Measurements from ENCODE around the gene PAQR5.
"Not testable (repeated sequence)": the region's sequence is repeated elsewhere in the genome, so short reads cannot be mapped to it uniquely, and the experiment has no call there.

PAQR5 gene

DNA sequence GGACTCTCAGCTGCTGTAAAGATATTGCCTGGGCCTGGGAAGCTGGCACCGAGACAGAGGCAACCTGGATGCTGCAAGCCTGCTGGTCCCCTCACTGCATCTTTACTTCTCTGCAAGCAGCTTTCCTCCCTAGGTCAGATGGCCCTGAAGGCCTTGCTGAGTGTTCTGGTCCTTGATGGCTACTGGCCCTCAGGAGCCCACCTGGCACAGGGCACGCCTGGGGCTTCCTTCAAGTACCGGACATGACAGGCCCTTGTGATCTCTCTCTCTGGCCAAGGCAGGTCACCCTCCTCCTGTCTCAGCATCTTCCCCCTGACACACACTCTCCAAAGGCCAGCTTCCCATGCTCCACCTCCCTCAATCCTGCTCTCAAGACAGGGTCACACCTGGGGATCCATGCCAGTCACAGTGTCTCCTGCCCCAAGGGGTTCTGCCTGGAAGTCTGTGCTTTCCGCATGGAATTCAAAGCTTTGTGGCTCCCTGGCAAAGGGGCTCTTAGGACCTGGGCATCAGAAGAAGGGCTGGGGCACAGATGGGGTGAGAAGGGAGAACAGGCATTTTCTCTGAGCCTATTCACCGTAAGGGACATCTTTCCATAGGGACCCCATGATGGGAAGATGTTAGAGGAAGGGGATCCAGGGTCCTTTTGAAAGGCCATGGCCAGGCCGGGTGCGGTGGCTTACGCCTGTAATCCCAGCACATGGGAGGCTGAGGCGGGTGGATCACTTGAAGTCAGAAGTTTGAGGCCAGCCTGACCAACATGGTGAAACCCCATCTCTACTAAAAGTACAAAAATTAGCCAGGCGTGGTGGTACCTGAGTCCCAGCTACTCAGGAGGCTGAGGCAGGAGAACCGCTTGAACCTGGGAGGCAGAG is 4.7 kb upstream of the PAQR5 start:
- DNase-seq (ENCODE audit: low spot score) = no peak

DNA sequence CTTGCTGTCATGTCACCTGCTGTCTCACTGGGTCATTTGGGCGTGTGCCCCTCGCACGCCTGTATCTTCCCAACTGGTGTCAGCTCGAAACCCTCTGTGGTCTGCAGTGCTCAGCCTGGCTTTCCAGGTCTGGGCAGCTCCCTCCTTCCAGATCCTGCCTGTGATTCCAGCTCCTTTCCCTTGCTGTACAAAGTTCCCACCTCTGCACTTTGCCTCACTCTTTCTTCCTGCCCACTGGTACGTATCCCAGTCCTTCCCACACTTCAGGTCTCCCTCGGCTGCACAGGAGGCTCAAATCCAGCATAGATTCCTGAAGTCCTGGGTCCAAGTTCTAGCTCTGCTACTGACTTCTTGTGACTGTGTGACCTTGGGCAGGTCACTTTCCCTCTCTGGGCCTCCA is 2.1 kb upstream of the PAQR5 start:
- no peak for DNase-seq (ENCODE audit: low spot score)

- no peak for DNase-seq (ENCODE audit: low spot score)
Measured at GRCh38 chr15:69297642-69298353, 914 bp upstream of the PAQR5 start.

GRCh38 chr15:69298354-69298696 is 387 bp upstream of the PAQR5 start:
- DNase-seq (ENCODE audit: low spot score) = no peak

GRCh38 chr15:69299451-69299886 is 757 bp downstream of the PAQR5 start:
- DNase-seq (ENCODE audit: low spot score) = no peak

DNA sequence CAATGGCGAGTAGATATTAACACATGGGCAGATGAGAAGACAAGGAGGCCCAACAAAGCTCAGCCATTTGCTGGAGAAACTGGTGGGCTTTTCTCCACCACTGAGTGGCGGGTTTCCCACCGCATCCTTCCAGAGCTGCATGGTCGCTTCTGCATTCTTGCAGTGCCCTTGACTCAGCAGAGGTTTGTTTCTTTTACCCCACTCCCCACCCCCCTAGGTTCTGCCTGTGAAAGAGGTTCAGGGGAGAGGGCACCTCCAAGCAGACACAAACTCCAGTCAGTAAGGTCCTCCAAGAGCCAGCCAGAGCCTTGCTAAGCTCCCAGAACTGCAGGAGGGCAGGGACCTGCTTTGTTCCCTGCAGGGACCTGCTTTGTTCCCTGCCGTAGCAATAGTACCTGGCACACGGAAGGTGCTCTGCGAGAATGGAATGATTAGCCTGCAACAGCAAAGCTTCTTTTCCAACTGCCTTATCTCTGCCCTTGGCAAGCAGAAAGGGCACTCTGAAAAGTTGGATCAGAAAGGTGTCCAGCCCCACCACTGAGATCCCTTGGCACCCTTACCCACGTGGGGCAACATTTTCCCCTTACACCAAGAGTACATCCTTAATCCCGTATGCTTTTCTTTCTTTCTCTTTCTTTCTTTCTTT is 1.4 kb downstream of the PAQR5 start:
- peak; percentile 3 for DNase-seq (ENCODE audit: low spot score)

DNA sequence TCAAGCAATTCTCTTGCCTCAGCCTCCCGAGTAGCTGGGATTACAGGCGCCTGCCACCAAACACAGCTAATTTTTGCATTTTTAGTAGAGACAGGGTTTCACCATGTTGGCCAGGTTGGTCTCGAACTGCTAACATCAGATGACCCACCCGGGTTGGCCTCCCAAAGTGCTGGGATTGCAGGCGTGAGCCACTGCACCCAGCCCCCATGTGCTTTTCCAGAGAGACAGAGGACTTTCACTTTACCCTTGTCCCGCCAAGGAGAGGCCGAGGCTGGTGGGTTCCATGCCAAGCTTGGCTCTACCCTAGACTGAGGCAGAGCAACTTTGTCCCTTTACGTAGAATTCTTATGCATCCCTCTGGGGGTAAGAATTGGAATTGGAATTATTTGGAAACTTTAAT is 2.4 kb downstream of the PAQR5 start:
- not testable (repeated sequence) for DNase-seq (ENCODE audit: low spot score)

- not testable (repeated sequence) for DNase-seq (ENCODE audit: low spot score)
Measured at GRCh38 chr15:69302087-69302486, 3.4 kb downstream of the PAQR5 start.

- no peak for DNase-seq (ENCODE audit: low spot score)
Measured at GRCh38 chr15:69302929-69303328, 4.2 kb downstream of the PAQR5 start.

DNA sequence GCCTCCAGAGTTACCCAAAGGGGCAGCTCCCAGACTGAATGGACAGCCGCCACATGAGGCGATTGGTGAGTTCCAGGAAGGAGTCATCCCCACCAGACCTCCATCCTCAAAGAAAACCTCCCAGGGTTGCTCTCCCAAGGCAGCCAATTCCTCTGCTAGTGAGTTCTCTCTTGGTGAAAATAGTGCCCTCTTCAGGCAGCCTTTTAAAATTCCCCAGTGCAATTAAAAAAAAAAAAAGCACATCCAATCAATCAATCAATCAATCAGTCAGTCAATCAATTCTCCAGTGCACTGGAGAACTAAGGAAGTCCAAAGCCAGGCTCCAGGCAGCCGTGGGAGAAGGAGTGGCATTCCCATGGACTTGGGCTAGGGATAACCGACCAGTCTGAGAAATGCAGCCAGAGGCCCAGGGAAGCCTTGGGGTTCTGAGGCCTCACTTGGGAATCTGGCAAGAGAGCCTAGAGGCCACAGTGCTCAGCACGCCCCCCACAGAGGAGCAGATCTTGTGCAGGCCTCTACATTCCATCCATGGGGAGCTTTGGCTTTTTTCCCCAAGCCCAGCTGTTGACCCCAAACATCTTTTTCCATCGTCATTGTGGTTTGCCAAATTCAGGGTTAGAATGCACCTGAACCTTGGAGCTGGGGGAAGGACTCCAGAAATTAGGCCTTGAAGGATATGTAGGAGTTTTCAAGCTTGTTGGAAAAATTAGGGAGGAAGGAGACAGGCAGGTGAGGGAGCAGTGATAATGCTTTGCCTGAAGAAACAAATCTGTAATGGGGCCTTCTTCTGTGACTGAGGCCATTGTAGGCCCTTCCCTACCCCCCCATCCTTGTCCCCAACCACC is 4.8 kb downstream of the PAQR5 start:
- DNase-seq (ENCODE audit: low spot score) = peak; percentile 12

DNA sequence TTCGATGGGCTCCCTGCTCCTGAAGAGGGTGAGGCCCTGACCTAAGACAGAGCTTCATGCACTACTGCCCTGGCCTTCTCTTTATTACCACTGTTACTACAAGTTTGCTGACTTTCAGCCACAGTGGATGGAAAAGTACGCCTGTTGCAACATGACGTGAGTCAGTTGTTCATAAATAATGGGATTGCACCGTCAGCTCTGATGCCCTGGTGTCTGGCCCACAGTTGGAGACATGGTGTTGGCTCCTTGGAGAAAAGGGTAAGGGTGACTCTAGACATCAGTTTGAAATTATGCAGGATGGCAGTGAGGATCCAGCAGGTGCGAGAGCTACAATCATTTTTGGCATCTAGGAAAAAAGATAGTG is 5.5 kb downstream of the PAQR5 start:
- DNase-seq (ENCODE audit: low spot score) = no peak

- DNase-seq (ENCODE audit: low spot score) = no peak
Measured at GRCh38 chr15:69305204-69305931, 6.7 kb downstream of the PAQR5 start.

- DNase-seq (ENCODE audit: low spot score) = no peak
Measured at GRCh38 chr15:69305933-69306568, 7.3 kb downstream of the PAQR5 start.

- DNase-seq (ENCODE audit: low spot score) = no peak
Measured at GRCh38 chr15:69307939-69308338, 9.2 kb downstream of the PAQR5 start.

- DNase-seq (ENCODE audit: low spot score) = no peak
Measured at GRCh38 chr15:69308949-69309348, 10.2 kb downstream of the PAQR5 start.

- no peak for DNase-seq (ENCODE audit: low spot score)
Measured at GRCh38 chr15:69311319-69311721, 12.6 kb downstream of the PAQR5 start.

- DNase-seq (ENCODE audit: low spot score) = no peak
Measured at GRCh38 chr15:69313432-69314000, 14.8 kb downstream of the PAQR5 start.

- DNase-seq (ENCODE audit: low spot score) = no peak
Measured at GRCh38 chr15:69314131-69314530, 15.4 kb downstream of the PAQR5 start.

DNA sequence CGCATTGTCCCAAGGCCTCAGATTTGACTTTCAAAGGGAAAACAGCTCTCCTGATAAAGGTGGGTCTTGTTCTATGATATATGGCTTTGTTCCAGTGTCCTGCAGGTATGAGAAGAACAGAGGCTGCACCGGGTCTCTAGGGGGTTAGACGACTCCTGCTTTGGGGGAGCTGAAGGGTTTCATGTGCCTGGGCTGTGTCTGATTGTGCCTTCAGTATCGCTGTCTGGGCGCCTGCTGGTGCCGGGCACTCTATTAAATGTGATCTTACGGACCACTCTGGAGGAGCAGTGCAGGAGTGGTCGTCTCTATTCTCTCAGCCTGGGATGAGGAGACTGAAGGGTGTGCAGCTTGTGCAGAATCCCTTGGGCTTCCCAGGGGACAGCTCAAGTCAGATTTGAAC is 16.0 kb downstream of the PAQR5 start:
- DNase-seq (ENCODE audit: low spot score) = no peak

DNA sequence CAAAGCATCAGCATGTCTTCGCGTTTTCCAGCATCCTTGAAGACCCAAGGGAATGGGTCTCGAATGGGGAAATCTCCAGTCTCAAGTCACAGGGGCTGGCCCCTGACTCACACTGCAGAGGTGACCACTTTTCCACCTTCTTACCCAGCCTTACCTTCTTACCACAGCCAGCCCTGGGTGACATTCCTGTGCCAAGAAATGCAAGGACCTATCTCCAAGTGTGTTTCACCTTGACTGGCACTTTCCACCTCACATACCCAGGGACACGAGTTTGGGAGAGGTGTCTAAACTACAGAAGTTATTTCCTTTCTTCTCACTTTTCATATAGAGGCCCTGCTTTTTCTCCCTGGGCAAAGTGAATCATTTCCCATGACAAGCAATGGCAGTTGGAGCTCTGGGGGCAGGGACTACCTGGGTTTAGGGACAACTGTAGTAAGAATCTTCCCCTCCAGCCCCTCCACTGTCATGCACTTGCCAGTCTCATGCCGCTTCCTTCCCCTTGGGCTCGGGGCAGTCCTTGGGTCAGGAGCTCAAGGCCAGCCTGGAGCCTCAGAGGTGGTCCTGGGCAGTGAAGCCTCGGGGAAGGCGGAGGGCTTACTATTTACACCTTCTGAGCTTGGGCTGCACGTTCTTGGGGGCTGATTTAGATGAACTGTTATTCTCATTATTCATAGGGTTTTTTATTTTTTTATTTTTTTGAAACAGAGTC is 16.8 kb downstream of the PAQR5 start:
- DNase-seq (ENCODE audit: low spot score) = no peak
